ENCODE data around the gene PCSK5.

GRCh38 chr9:75998096-75998780, 107.8 kb downstream of the PCSK5 start:
- TF ChIP-seq CEBPB (IDR thresholded peaks at IDR 0.05) (no peak), REST (IDR thresholded peaks at IDR 0.05; ENCODE audit: low read depth) (no peak), TAF1 (IDR thresholded peaks at IDR 0.05; ENCODE audit: low read depth) (no peak), MAX (IDR thresholded peaks at IDR 0.05) (no peak), ZBTB7A (IDR thresholded peaks at IDR 0.05; ENCODE audit: low read depth) (no peak), TEAD4 (IDR thresholded peaks at IDR 0.05) (no peak), YY1 (IDR thresholded peaks at IDR 0.05; ENCODE audit: low read depth) (no peak), EP300 (IDR thresholded peaks at IDR 0.05; ENCODE audit: borderline replicate concordance) (no peak), EGR1 (IDR thresholded peaks at IDR 0.05) (no peak), RAD21 (IDR thresholded peaks at IDR 0.05; ENCODE audit: low read depth) (no peak)

Measured in Ishikawa (cell line).